Lower lobe of right lung (tissue), 2 donors: ENCODE measurements around the gene RAB7B. TPM values are rescaled to one million over a fixed set of nuclear protein-coding genes. Genes with fewer than 3 reads are reported as not detected.

Experiments used
- ATAC-seq, 2 donors: fragments of 200-7000 bp; cut with Tn5 transposase; one replicate each; pipeline ENCODE4 v1.9.1; 2020 to 2022; ENCODE audit warnings: mild to moderate bottlenecking in 2 of 2, moderate library complexity in 2 of 2
- DNase-seq: peaks from one replicate; pipeline ENCODE4 v3.0.0-alpha.2; 2020
- H3K27ac ChIP-seq: fragments of 200-600 bp; one replicate; pipeline ENCODE4 v1.8.0; 2022
- H3K27me3 ChIP-seq: fragments of 200-600 bp; one replicate; pipeline ENCODE4 v1.8.0; 2022; ENCODE audit warnings: low read depth
- H3K36me3 ChIP-seq: fragments of 200-600 bp; one replicate; pipeline ENCODE4 v1.8.0; 2022; ENCODE audit warnings: mild to moderate bottlenecking
- H3K4me1 ChIP-seq: fragments of 200-600 bp; one replicate; pipeline ENCODE4 v1.8.0; 2022
- H3K4me3 ChIP-seq: fragments of 200-600 bp; one replicate; pipeline ENCODE4 v1.8.0; 2022; ENCODE audit warnings: mild to moderate bottlenecking
- H3K9me3 ChIP-seq: fragments of 200-600 bp; one replicate; pipeline ENCODE4 v1.8.0; 2022
- intact Hi-C: fragments of 100-400 bp; cut with DNase I; formaldehyde crosslinking; loops from one replicate; pipeline ENCODE4 v1.11.0; 2022
- total RNA-seq: library from RNA; stranded (reverse); fragmentation: NEBNext Ultra II Directional; extraction: Animal tissue kit (Norgen Biotek cat#: 25700); gene quantifications from one replicate; pipeline ENCODE4 v1.2.1, GENCODE V29; 2021
- TF ChIP-seq, protein P1 (sequence below): fragments of 200-600 bp; IDR thresholded peaks from one replicate; pipeline ENCODE4 v1.8.0; 2022; ENCODE audit warnings: antibody characterized with exemption, mild to moderate bottlenecking
- donor health status: DM: no; HTN: yes; CAD: no; lungs with severe emphysema.

Gene RAB7B
- total RNA-seq, 1 donor from 2014 or later = 9.1 TPM

DNA sequence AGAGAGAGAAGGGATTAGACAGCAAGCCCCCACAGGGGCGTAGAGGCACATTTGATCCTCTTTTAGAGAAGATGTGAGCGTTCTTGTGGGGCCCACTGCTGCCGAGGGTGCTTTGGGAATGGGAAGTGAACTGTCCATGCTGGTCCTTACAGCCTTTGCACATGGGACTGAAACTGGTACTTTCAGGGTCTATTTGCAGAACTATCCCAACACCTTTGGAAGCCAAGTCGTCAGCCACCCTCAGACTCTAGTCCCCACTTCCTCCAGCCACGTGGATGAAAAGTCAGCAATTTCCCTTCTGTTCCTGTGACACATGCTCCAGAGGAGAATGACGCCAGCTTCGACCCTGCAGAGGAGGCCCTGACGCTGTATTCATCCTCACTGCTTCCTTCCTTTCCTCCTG lies 2.6 kb upstream of the RAB7B start:
- H3K9me3 ChIP-seq = no peaks in the 10 kb centered on the region
- peak in 1 of 2 donors; percentile 10 for ATAC-seq
- DNase-seq = no peak
- intact Hi-C loops = no loop called here
- TF ChIP-seq, protein P1, sequence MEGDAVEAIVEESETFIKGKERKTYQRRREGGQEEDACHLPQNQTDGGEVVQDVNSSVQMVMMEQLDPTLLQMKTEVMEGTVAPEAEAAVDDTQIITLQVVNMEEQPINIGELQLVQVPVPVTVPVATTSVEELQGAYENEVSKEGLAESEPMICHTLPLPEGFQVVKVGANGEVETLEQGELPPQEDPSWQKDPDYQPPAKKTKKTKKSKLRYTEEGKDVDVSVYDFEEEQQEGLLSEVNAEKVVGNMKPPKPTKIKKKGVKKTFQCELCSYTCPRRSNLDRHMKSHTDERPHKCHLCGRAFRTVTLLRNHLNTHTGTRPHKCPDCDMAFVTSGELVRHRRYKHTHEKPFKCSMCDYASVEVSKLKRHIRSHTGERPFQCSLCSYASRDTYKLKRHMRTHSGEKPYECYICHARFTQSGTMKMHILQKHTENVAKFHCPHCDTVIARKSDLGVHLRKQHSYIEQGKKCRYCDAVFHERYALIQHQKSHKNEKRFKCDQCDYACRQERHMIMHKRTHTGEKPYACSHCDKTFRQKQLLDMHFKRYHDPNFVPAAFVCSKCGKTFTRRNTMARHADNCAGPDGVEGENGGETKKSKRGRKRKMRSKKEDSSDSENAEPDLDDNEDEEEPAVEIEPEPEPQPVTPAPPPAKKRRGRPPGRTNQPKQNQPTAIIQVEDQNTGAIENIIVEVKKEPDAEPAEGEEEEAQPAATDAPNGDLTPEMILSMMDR = no peak
- H3K4me1 ChIP-seq = peaks cover 24% of the 10 kb centered on the region
- no peak overlapping the region for H3K4me3 ChIP-seq
- H3K27ac ChIP-seq = no peak overlapping the region
- no peaks in the 10 kb centered on the region for H3K36me3 ChIP-seq
- no peaks in the 10 kb centered on the region for H3K27me3 ChIP-seq

DNA sequence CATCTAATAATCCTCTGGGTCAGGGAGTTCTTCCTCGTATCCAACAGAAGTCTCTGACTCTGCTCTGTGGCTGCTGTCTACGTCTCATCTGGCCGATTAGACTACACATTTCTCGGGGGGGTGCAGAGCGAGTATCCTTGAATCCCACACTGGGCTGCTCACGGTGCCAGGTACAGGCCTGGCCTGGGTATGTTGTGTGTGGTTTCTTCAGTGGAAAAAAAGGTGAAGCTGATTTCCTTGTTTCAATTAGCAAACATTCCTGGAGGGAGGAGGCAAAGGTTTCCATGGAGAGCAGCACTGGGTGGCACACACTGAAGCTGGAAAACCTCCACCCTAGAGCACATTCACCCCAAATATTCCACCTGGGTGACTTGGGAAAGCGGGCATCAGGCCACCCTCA lies 2.0 kb upstream of the RAB7B start:
- TF ChIP-seq, protein P1 = no peak
- DNase-seq (no peak), ATAC-seq (no peak)
- intact Hi-C loops = no loop called here
- H3K9me3 ChIP-seq = no peaks in the 10 kb centered on the region
- no peaks in the 10 kb centered on the region for H3K27me3 ChIP-seq
- peaks cover 26% of the 10 kb centered on the region for H3K4me1 ChIP-seq
- no peak overlapping the region for H3K27ac ChIP-seq
- no peak overlapping the region for H3K4me3 ChIP-seq
- H3K36me3 ChIP-seq = no peaks in the 10 kb centered on the region

GRCh38 chr1:206004826-206005225 lies 1.6 kb upstream of the RAB7B start:
- no peak overlapping the region for H3K27ac ChIP-seq
- DNase-seq = no peak
- no peak for ATAC-seq

GRCh38 chr1:206003854-206004800 lies 932 bp upstream of the RAB7B start:
- H3K27me3 ChIP-seq = no peaks in the 10 kb centered on the region
- no peaks in the 10 kb centered on the region for H3K36me3 ChIP-seq
- DNase-seq = no peak
- intact Hi-C loops = no loop called here
- TF ChIP-seq, protein P1 = no peak
- H3K9me3 ChIP-seq = no peaks in the 10 kb centered on the region
- no peak for ATAC-seq
- peaks cover 26% of the 10 kb centered on the region for H3K4me1 ChIP-seq
- H3K27ac ChIP-seq = no peak overlapping the region
- no peak overlapping the region for H3K4me3 ChIP-seq

More at GRCh38 chr1:206004826-206005225, 1.6 kb upstream of the RAB7B start:
- Histone ChIP-seq H3K27me3 (no peaks in the 10 kb centered on the region), H3K4me3 (no peak overlapping the region), H3K9me3 (no peaks in the 10 kb centered on the region), H3K4me1 (peaks cover 26% of the 10 kb centered on the region), H3K36me3 (no peaks in the 10 kb centered on the region)
- intact Hi-C loops = no loop called here
- TF ChIP-seq, protein P1 = no peak

DNA sequence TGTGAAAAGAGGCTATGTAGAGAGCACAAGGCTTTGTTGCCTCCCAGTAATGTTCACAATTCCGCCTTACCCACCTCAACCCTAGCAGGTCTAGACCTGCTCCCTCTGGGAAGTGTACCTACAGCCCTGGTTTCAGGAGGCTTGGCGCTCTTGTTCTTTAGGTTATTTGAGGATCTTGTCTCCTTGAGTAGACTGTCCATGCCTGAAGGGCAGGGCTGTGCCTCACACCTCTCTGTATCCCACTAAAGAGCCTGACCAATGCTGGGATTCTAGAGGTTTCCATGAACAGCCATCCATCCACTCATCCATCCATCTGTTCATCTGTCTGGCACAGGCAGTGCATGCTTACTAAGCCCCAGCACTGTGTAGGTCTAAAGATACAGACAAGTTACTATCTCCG lies 1.0 kb downstream of the RAB7B start:
- no peak for DNase-seq
- Histone ChIP-seq H3K36me3 (no peaks in the 10 kb centered on the region), H3K4me1 (peaks cover 26% of the 10 kb centered on the region), H3K27ac (no peak overlapping the region), H3K4me3 (peak overlapping the region; percentile 49), H3K9me3 (no peaks in the 10 kb centered on the region), H3K27me3 (no peaks in the 10 kb centered on the region)
- no peak for ATAC-seq
- TF ChIP-seq, protein P1 = no peak
- intact Hi-C loops = no loop called here
